Coronary artery (tissue), 2 donors: Measurements from ENCODE around the gene AUTS2.

ENCODE experiments used
- DNase-seq: peaks from one replicate; pipeline ENCODE4 v3.0.0-alpha.2; 2017; ENCODE audit warnings: low spot score
- H3K27ac ChIP-seq, 2 donors: fragments of 200-600 bp; sonication (generic); one replicate each; pipeline ENCODE4 v1.5.1; 2016 to 2019
- H3K4me3 ChIP-seq: fragments of 200-600 bp; sonication (generic); 2 replicates; pipeline ENCODE4 v1.5.1; 2016; ENCODE audit warnings: mild to moderate bottlenecking, moderate library complexity
- TF ChIP-seq, protein P1 (sequence below): fragments of 200-600 bp; sonication (generic); IDR thresholded peaks from one replicate; pipeline ENCODE4 v1.5.1; 2019; ENCODE audit warnings: antibody characterized with exemption

Gene AUTS2

DNA sequence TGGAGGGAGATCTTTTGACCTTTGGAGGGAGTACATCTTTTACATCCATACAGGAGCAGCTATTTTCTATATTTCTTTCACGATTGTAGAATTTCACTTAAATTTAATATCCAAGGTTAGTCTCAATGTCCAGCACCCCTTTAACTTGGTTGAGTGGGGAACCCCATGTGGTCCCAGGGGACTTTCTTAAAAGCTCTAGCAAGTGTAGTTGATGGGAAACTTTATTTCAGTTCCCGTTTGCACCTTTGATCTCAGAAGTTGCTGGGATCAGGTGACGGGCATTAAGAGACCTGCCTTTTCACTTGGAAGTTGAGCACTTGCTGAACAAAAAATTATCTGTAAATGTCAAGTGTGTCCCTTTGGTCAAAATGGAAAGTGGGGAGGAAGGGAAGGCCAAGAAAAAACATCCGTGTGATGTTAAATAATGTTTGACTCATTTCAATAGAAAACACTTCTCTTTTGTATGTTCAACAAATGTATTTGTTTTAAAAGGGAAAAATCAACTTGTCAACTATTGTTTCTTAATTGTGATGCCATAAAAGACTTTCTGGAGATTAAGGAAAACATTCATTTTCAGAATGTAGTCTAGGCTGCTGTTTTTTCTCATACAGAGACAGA lies 1163.5 kb downstream of the AUTS2 start:
- TF ChIP-seq, protein P1, sequence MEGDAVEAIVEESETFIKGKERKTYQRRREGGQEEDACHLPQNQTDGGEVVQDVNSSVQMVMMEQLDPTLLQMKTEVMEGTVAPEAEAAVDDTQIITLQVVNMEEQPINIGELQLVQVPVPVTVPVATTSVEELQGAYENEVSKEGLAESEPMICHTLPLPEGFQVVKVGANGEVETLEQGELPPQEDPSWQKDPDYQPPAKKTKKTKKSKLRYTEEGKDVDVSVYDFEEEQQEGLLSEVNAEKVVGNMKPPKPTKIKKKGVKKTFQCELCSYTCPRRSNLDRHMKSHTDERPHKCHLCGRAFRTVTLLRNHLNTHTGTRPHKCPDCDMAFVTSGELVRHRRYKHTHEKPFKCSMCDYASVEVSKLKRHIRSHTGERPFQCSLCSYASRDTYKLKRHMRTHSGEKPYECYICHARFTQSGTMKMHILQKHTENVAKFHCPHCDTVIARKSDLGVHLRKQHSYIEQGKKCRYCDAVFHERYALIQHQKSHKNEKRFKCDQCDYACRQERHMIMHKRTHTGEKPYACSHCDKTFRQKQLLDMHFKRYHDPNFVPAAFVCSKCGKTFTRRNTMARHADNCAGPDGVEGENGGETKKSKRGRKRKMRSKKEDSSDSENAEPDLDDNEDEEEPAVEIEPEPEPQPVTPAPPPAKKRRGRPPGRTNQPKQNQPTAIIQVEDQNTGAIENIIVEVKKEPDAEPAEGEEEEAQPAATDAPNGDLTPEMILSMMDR, result no peak
- H3K27ac ChIP-seq, result no peak overlapping the region
- no peak for DNase-seq
- H3K4me3 ChIP-seq, result no peak overlapping the region

DNA sequence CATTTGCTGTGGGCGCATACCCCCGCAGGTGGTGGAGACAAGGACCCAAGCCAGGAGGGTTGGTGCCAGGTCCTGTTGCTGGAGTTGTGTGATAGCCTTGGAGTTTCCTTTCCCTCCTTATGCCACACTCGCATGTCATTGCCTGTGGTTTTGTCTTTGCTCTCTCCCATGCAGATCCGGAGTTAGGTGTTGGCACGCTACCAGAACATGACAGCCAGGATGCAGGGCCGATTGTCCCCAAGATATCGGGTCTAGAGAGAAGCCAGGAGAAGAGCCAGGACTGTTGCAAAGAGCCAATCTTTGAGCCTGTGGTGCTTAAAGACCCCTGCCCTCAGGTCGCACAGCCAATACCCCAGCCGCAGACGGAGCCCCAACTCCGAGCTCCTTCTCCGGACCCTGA lies 1164.4 kb downstream of the AUTS2 start:
- Histone ChIP-seq H3K27ac (no peak overlapping the region), H3K4me3 (no peak overlapping the region)
- no peak for DNase-seq
- TF ChIP-seq, protein P1, result no peak

DNA sequence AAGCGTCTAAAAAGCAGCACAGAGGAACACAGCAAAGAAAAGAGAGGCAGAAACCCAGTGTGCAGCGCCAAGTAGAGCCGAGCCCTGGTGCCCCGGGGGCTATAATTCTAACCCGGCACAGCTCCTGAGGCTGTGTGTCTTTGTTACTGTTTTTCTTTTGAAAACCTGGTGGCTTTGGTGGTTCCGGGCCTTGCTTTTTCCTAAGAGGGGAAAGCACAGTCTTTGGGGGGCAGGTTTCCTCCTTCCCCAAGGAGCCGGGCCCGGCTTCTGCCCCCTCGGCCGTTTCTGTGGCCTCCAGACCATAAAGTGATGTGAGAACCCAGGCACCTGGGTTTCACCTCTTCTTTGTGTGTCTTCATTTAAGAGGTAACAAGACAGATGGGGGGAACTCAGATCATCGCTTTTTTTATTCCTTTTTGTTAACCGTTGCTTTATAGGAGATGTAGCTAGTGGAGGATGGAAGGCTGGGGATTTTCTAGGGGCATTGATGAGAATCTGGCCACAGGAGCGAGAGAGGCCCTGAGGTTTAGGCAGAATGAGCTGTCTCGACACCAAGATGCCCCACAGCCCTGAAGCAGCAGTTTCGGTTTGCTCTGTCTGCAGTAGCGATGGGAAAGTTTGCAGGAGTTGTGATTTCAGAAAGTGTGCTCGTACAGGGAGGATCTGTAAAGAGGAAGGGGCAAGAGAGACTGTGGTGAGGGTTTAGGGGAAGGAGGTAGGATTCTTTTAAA lies 1165.9 kb downstream of the AUTS2 start:
- TF ChIP-seq, protein P1, result no peak
- Histone ChIP-seq H3K4me3 (no peak overlapping the region), H3K27ac (no peak overlapping the region)
- DNase-seq, result no peak

DNA sequence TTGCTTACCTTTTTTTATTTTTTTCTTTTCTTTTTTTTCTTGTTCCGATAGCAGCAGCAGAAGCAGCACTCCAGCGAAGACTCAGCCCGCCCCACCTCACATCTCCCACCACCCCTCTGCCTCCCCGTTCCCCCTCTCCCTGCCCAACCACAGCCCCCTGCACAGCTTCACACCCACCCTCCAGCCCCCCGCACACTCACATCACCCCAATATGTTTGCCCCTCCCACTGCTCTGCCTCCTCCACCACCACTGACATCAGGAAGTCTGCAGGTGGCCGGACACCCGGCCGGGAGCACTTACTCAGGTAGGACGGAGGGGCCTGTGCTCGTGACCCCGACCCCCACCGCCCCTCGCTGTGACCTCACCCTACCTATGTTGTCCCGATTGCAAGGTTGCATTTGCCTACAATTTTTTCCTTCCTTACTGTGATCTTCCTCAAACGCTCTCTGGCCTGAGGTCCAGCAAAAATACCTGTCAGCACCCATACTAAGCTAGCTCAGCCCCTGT lies 1166.5 kb downstream of the AUTS2 start:
- Histone ChIP-seq H3K27ac (no peak overlapping the region), H3K4me3 (no peak overlapping the region)
- DNase-seq, result no peak
- TF ChIP-seq, protein P1, result no peak

DNA sequence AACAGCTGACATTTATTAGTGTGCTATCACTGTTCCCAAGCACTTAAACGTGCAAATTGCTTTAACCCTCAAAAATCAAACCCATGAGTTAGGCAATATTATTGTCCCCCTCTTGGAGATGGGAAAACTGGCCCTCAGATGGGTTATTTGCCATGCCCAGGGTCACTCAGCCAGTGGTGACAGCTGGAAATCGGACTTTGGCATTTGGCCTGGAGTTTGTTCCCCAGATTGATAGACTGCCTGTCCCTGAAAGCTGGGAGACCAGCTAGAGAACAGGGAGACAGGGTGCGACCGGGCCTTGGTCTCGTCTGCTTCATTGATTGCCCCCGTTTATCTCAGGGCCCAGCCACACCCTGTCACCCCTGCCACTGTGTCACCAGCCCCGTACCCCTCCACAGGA lies 1167.4 kb downstream of the AUTS2 start:
- no peak for DNase-seq
- TF ChIP-seq, protein P1, result no peak
- no peak overlapping the region for H3K27ac ChIP-seq
- no peak overlapping the region for H3K4me3 ChIP-seq

DNA sequence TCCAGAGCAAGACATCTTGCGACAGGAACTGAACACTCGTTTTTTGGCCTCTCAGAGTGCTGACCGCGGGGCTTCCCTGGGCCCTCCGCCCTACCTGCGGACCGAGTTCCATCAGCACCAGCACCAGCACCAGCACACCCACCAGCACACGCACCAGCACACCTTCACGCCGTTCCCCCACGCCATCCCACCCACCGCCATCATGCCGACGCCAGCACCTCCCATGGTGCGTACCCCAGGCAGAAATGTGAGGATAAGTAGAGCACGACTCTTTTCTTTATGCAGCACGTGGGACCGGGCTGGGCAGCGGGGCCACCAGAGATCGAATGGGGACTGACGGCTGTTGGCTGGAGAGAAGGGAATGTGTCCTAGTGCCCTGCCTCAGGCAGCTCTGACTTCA lies 1167.8 kb downstream of the AUTS2 start:
- no peak for DNase-seq
- TF ChIP-seq, protein P1, result no peak
- H3K27ac ChIP-seq, result no peak overlapping the region
- H3K4me3 ChIP-seq, result no peak overlapping the region

DNA sequence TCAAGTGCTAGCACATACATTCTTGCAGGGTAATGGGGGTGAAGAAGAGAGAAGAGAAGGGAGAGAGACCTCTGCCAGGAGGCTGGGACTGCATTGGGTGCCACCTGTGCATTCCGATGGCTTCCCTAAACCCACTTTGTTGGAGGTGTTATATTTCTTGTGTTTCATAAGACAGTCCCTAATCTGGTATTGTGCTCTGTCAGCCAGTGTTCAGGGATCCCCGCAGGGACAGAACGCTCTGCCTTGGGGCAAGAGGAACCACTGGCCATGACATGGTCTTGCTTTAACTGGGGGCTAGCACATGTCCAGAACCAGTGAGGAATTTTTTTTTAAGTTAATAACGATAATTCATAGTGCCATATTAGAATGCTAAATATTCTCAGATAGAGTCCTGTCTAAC lies 1168.4 kb downstream of the AUTS2 start:
- Histone ChIP-seq H3K27ac (no peak overlapping the region), H3K4me3 (no peak overlapping the region)
- DNase-seq, result no peak
- TF ChIP-seq, protein P1, result no peak
